CD4-positive, alpha-beta memory T cell (primary cell): ENCODE data around the gene NF1. TPM values are rescaled to one million over a fixed set of nuclear protein-coding genes. Genes with fewer than 3 reads are reported as not detected.

Experiments used
- CTCF ChIA-PET: fragments of 350-600 bp; sonication (Branson Sonifier 250); formaldehyde crosslinking; loops from one replicate; lab custom pipeline; 2021; ENCODE audit warnings: inconsistent platforms; ENCODE audit not compliant: partially characterized antibody; lab: Charles Lee
- POLR2A ChIA-PET: fragments of 350-600 bp; sonication (Branson Sonifier 250); formaldehyde crosslinking; loops from one replicate; lab custom pipeline; 2021; ENCODE audit not compliant: partially characterized antibody; lab: Charles Lee
- DNase-seq, 5 donors: peaks; one replicate each; pipeline versions ENCODE4 v3.0.0 to v3.0.0-alpha.2; 2020 to 2022; ENCODE audit warnings: mixed read lengths in 1 of 5
- H3K27ac ChIP-seq: one replicate; pipeline ENCODE4 v1.7.0; 2013; ENCODE audit warnings: low read depth, low read length
- H3K27me3 ChIP-seq: 2 replicates; pipeline ENCODE4 v1.7.0; 2013; ENCODE audit warnings: mild to moderate bottlenecking, low read length, moderate library complexity; ENCODE audit not compliant: insufficient read depth
- H3K36me3 ChIP-seq: 2 replicates; pipeline ENCODE4 v1.7.0; 2013; ENCODE audit warnings: mild to moderate bottlenecking, low read length, moderate library complexity; ENCODE audit not compliant: insufficient read depth
- H3K4me1 ChIP-seq: 2 replicates; pipeline ENCODE4 v1.7.0; 2013; ENCODE audit warnings: mild to moderate bottlenecking, low read length, moderate library complexity; ENCODE audit not compliant: insufficient read depth
- H3K4me3 ChIP-seq, 2 donors: one replicate each; pipeline ENCODE4 v1.7.0; 2013; ENCODE audit warnings: low read length in 2 of 2, mild to moderate bottlenecking in 1 of 2
- H3K9me3 ChIP-seq, 2 donors: one replicate each; pipeline ENCODE4 v1.7.0; 2013; ENCODE audit warnings: low read length in 2 of 2, control low read depth in 1 of 2; ENCODE audit not compliant: control insufficient read depth in 1 of 2
- H3K27ac Mint-ChIP-seq, 7 donors: one replicate each; pipeline ENCODE4 v1.8.0; 2020 to 2021; ENCODE audit warnings: mixed read lengths in 7 of 7, mild to moderate bottlenecking in 6 of 7, inconsistent platforms in 3 of 7, moderate library complexity in 3 of 7
- H3K27me3 Mint-ChIP-seq, 2 donors: one replicate each; pipeline ENCODE4 v1.8.0; 2020 to 2021; ENCODE audit warnings: mixed read lengths in 2 of 2
- H3K36me3 Mint-ChIP-seq, 2 donors: one replicate each; pipeline ENCODE4 v1.8.0; 2020 to 2021; ENCODE audit warnings: mixed read lengths in 2 of 2, inconsistent platforms in 1 of 2, mild to moderate bottlenecking in 1 of 2
- H3K4me1 Mint-ChIP-seq, 4 donors: one replicate each; pipeline ENCODE4 v1.8.0; 2020 to 2021; ENCODE audit warnings: mixed read lengths in 4 of 4, mild to moderate bottlenecking in 1 of 4
- H3K4me3 Mint-ChIP-seq, 8 donors: one replicate each; pipeline ENCODE4 v1.8.0; 2020 to 2021; ENCODE audit warnings: mixed read lengths in 8 of 8, mild to moderate bottlenecking in 7 of 8, moderate library complexity in 6 of 8, inconsistent platforms in 3 of 8
- H3K9me3 Mint-ChIP-seq, 8 donors: one replicate each; pipeline ENCODE4 v1.8.0; 2020 to 2021; ENCODE audit warnings: mixed read lengths in 8 of 8, mild to moderate bottlenecking in 5 of 8, inconsistent platforms in 3 of 8, moderate library complexity in 1 of 8
- intact Hi-C: fragments of 100-400 bp; cut with micrococcal nuclease; formaldehyde crosslinking; loops from one replicate; pipeline ENCODE4 v1.15.1; 2023
- polyA plus RNA-seq, 2 donors: library from polyadenylated mRNA; unstranded; fragments of 300-500 nt; fragmentation: Illumina TruSeq; gene quantifications; one replicate each; pipeline ENCODE4 v1.2.3, GENCODE V29; 2021
- total RNA-seq, 2 experiments: library from RNA; stranded (reverse); gene quantifications; one replicate each; pipeline ENCODE4 v1.2.3, GENCODE V29; 2021

The NF1 gene
- total and polyA plus RNA-seq, 4 experiments from 2014 or later: 5.5 to 52.4 (median 27.9) TPM

DNA sequence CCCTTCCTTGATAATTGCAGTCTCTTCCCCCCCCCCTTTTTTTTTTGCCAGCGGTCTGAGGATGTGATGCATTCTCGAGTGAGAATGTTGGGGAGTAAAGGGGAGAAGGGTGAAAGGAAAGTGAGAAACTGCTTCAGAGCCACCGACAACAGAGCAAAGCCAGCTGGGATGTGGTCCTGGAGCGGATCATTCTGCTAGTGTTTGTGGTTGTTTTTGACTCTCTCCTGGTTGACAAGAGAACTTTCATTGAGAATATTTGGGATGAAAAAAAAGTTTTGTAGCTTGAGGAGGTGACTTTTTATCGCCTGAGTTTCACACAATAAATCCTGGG lies 1.3 kb downstream of the NF1 start:
- Histone ChIP-seq H3K27ac (peak overlapping the region; percentile 65), H3K4me3 (peak overlapping the region; percentile 68 to 76), H3K4me1 (peaks cover 13% of the 10 kb centered on the region), H3K9me3 (no peaks in the 10 kb centered on the region), H3K36me3 (no peaks in the 10 kb centered on the region), H3K27me3 (no peaks in the 10 kb centered on the region)
- H3K4me1 Mint-ChIP-seq: peaks cover 10 to 20% (median 12%) of the 10 kb centered on the region in 4 donors
- peak overlapping the region; percentile 39 to 97 (median 91) for H3K27ac Mint-ChIP-seq
- CTCF ChIA-PET: interaction anchor here (0.6 kb wide), 1 partner anchor 113 kb away, joined by 3 read pairs; no protein-coding TSS in a partner anchor
- intact Hi-C loops: no loop called here
- peaks cover 0 to 2% (median 0%) of the 10 kb centered on the region in 8 donors for H3K9me3 Mint-ChIP-seq
- H3K4me3 Mint-ChIP-seq: peak overlapping the region; percentile 88 to 95 (median 94)
- no peaks in the 10 kb centered on the region for H3K27me3 Mint-ChIP-seq
- peak in 1 of 5 donors; percentile 4 for DNase-seq
- POLR2A ChIA-PET: interaction anchor here (1.0 kb wide), 1 partner anchor 31 kb away, joined by 3 read pairs; no protein-coding TSS in a partner anchor
- peaks cover 0 to 3% of the 10 kb centered on the region in 2 donors for H3K36me3 Mint-ChIP-seq

DNA sequence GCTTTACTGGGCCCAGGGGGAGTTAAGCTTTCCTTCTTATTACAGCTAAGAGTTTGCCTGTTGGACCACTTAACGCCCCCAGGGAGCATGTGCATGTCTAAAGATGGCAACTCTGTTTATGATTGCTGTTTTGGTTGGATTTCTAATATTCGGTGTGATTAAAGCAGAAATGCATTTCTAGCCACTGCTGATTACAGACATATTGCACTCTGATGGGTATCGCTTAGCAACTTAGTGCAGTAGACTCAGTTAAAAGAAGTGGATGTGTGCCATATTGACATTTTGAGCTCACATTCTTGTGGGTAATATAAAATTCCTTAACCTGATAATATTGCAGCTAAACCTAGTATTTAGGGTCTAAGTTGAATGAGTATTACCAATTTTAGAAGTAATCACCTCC lies 4.2 kb downstream of the NF1 start:
- no peak overlapping the region for H3K4me3 Mint-ChIP-seq
- no peaks in the 10 kb centered on the region for H3K9me3 ChIP-seq

DNA sequence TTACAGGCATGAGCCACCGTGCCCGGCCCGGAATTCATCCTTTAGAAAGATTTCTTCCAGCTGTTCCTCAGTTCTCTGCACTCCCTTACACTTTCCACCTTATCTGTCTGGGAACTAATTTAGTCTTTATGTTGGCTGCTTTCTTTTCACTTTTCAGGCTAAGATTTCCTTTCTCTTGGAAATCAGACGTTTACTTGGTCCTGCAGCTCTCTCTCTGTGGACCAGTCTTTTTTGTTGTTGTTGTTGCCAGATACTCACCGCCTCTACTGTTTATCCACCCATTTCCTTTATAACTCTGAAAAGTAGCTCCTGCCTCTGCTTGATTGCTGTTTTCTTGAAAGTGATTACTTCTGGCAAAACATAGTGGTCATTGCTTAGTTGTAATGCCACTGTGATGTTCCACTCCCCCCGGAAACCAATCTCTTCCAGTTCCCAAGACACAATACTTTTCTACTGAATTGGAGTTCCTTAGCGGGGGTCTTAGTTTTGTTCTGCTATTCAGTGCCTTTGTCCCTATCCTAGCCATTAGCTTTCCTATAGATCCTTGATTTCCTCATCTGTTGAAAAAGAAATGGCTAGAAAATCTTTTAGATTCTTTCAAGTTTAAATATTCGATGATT lies 6.2 kb downstream of the NF1 start:
- Histone ChIP-seq H3K36me3 (no peaks in the 10 kb centered on the region), H3K4me1 (peaks cover 4% of the 10 kb centered on the region), H3K27me3 (no peaks in the 10 kb centered on the region), H3K4me3 (no peak overlapping the region), H3K9me3 (no peaks in the 10 kb centered on the region), H3K27ac (no peak overlapping the region)
- Mint-ChIP-seq H3K27ac (peak overlapping the region in 1 of 7 donors; percentile 65), H3K4me1 (peaks cover 6 to 8% (median 7%) of the 10 kb centered on the region in 4 donors), H3K27me3 (no peaks in the 10 kb centered on the region), H3K36me3 (no peaks in the 10 kb centered on the region), H3K4me3 (no peak overlapping the region), H3K9me3 (peaks cover 0 to 2% (median 0%) of the 10 kb centered on the region in 8 donors)
- CTCF ChIA-PET: interaction anchor here (0.7 kb wide), 1 partner anchor 36 kb away, joined by 3 read pairs; no protein-coding TSS in a partner anchor
- DNase-seq: no peak
- intact Hi-C loops: no loop called here
- POLR2A ChIA-PET: no interaction called here

More for the DNA sequence above, 4.2 kb downstream of the NF1 start:
- Mint-ChIP-seq H3K27me3 (no peaks in the 10 kb centered on the region), H3K27ac (peak overlapping the region in 1 of 7 donors; percentile 47), H3K4me1 (peaks cover 10 to 18% (median 11%) of the 10 kb centered on the region in 4 donors), H3K36me3 (peaks cover 0 to 3% of the 10 kb centered on the region in 2 donors), H3K9me3 (peaks cover 0 to 2% (median 0%) of the 10 kb centered on the region in 8 donors)
- intact Hi-C loops: no loop called here
- no peaks in the 10 kb centered on the region for H3K36me3 ChIP-seq
- CTCF ChIA-PET: interaction anchor here (0.7 to 1.3 kb wide), 2 partner anchors 8 to 10 kb away, joined by 3 to 4 read pairs; no protein-coding TSS in a partner anchor
- no peaks in the 10 kb centered on the region for H3K27me3 ChIP-seq
- H3K4me1 ChIP-seq: peaks cover 11% of the 10 kb centered on the region
- no peak overlapping the region for H3K27ac ChIP-seq
- no peak overlapping the region for H3K4me3 ChIP-seq
- no peak for DNase-seq
- POLR2A ChIA-PET: interaction anchor here (0.6 kb wide), 1 partner anchor 9 kb away, joined by 4 read pairs; no protein-coding TSS in a partner anchor

DNA sequence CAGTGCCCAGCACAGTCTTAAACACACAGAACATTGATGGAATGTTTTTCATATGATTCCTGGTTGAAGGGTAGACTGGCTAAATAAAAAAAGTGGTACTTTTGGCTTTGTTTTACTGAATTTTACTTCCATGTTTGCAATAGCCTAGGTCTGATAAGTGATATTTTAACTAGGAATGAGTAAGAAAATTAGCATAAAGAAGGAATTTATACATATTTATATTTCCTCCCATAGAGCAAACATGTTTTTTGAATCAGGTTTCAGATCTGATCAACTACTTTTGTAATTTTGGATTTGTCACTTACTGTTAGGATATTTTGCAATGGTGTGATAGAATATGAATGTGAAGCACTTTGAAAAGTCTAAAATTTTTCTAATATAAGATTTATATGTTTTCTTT lies 7.2 kb downstream of the NF1 start:
- no peak for DNase-seq
- Histone ChIP-seq H3K4me3 (no peak overlapping the region), H3K9me3 (no peaks in the 10 kb centered on the region), H3K27ac (no peak overlapping the region), H3K27me3 (no peaks in the 10 kb centered on the region), H3K4me1 (no peaks in the 10 kb centered on the region), H3K36me3 (no peaks in the 10 kb centered on the region)
- POLR2A ChIA-PET: no interaction called here
- H3K27me3 Mint-ChIP-seq: no peaks in the 10 kb centered on the region
- no peaks in the 10 kb centered on the region for H3K36me3 Mint-ChIP-seq
- H3K4me1 Mint-ChIP-seq: peaks cover 0 to 1% (median 0%) of the 10 kb centered on the region in 4 donors
- intact Hi-C loops: no loop called here
- peaks cover 0 to 2% (median 0%) of the 10 kb centered on the region in 8 donors for H3K9me3 Mint-ChIP-seq
- no peak overlapping the region for H3K4me3 Mint-ChIP-seq
- CTCF ChIA-PET: no interaction called here
- H3K27ac Mint-ChIP-seq: no peak overlapping the region

DNA sequence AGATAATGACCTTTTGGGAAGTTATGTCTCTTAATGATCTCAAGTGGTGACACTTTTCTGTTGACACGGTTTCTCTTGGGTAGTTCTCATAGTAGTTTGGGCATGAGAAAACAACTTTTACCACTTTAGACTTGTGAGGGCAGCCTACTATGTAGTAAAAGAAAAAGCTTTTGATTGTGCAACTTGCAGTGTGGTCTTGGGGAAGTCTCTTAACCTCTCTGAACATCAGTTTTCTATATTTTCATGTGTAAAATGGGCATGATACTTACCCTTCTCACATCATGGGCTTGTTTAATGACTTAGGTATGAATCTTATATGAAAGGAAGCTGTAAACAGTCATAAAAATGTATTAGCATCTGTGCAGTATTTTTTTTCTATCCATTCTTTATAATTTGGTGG lies 11.2 kb downstream of the NF1 start:
- H3K9me3 ChIP-seq: no peaks in the 10 kb centered on the region
- Mint-ChIP-seq H3K4me3 (no peak overlapping the region), H3K27ac (no peak overlapping the region), H3K36me3 (no peaks in the 10 kb centered on the region), H3K4me1 (no peaks in the 10 kb centered on the region), H3K9me3 (no peaks in the 10 kb centered on the region), H3K27me3 (no peaks in the 10 kb centered on the region)
- no peak for DNase-seq
- intact Hi-C loops: no loop called here
- no peaks in the 10 kb centered on the region for H3K27me3 ChIP-seq
- CTCF ChIA-PET: no interaction called here
- POLR2A ChIA-PET: no interaction called here
- H3K36me3 ChIP-seq: no peaks in the 10 kb centered on the region
- no peaks in the 10 kb centered on the region for H3K4me1 ChIP-seq
- no peak overlapping the region for H3K4me3 ChIP-seq
- H3K27ac ChIP-seq: no peak overlapping the region

DNA sequence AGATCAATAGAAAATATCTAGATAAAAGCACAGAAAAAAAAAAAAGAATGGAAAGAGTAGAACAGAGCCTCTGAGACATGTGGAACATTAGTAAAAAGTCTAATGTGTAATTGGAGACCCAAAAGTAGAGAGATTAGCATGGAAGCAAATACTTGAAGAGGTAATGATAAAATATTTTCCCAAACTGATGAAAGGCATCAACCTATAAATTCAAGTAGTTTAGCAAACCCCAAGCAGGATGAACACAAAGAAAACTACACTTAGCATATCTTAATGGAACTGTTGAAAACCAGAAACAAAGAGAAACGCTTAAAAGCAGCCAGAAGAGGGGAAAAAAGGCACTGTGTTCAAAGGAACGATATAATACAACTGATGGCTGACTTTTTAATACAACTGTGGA lies 16.4 kb downstream of the NF1 start:
- Mint-ChIP-seq H3K9me3 (peaks cover 0 to 1% (median 0%) of the 10 kb centered on the region in 8 donors), H3K36me3 (no peaks in the 10 kb centered on the region), H3K4me3 (no peak overlapping the region), H3K4me1 (peaks cover 0 to 2% (median 0%) of the 10 kb centered on the region in 4 donors), H3K27me3 (no peaks in the 10 kb centered on the region), H3K27ac (no peak overlapping the region)
- ChIA-PET CTCF (no interaction called here), POLR2A (no interaction called here)
- H3K27ac ChIP-seq: no peak overlapping the region
- no peaks in the 10 kb centered on the region for H3K36me3 ChIP-seq
- H3K4me1 ChIP-seq: no peaks in the 10 kb centered on the region
- intact Hi-C loops: no loop called here
- DNase-seq: no peak
- no peaks in the 10 kb centered on the region for H3K9me3 ChIP-seq
- H3K4me3 ChIP-seq: no peak overlapping the region
- no peaks in the 10 kb centered on the region for H3K27me3 ChIP-seq

DNA sequence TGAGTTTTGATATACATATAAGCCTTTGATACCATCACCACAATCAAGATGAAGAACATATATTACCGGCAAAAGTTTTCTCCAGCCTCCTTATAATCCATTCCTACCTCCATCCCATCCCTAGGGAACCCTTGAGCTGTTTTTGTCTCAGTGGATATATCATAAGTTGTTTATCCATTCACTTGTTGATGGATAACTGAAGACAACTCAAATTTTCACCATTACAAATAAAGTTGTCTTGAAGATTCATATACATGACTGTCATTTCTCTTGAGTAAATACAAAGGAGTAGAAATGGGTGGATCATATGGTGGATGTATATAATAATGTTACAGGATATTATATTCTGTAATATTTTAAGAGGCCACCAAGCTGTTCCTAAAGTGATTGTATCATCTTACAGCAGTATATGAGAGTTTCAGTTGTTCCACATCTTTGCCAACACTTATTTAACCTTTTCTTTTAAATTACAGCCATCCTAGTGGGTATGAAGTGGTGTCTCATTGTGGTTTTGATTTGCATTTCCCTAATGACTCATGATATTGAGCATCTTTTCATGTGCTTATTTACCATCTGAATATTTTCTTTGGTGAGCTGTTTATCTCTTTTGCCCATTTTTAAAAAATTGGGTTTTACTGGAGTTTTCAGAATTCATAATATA lies 17.4 kb downstream of the NF1 start:
- Mint-ChIP-seq H3K27me3 (no peaks in the 10 kb centered on the region), H3K36me3 (no peaks in the 10 kb centered on the region), H3K9me3 (peaks cover 0 to 1% (median 0%) of the 10 kb centered on the region in 8 donors), H3K4me1 (peaks cover 0 to 2% (median 0%) of the 10 kb centered on the region in 4 donors), H3K4me3 (no peak overlapping the region), H3K27ac (peak overlapping the region in 1 of 7 donors; percentile 60)
- POLR2A ChIA-PET: no interaction called here
- no peak overlapping the region for H3K27ac ChIP-seq
- H3K9me3 ChIP-seq: no peaks in the 10 kb centered on the region
- H3K36me3 ChIP-seq: no peaks in the 10 kb centered on the region
- intact Hi-C loops: no loop called here
- no peaks in the 10 kb centered on the region for H3K4me1 ChIP-seq
- CTCF ChIA-PET: no interaction called here
- no peak for DNase-seq
- H3K27me3 ChIP-seq: no peaks in the 10 kb centered on the region
- H3K4me3 ChIP-seq: no peak overlapping the region
